DOHH2 (cell line): ENCODE data around the gene GSTO1.

Experiments used
- H3F3A ChIP-seq: fragments of 200-600 bp; sonication (generic), shearing (Covaris generic); 2 replicates; pipeline ENCODE4 v1.6.0; 2016; ENCODE audit warnings: antibody characterized with exemption, mild to moderate bottlenecking; ENCODE audit not compliant: control insufficient read depth, insufficient read depth
- H3K27ac ChIP-seq: fragments of 200-600 bp; sonication (generic); 2 replicates; pipeline ENCODE4 v1.5.1; 2014; ENCODE audit warnings: low read depth, mild to moderate bottlenecking, low read length, moderate library complexity
- H3K27me3 ChIP-seq: fragments of 200-600 bp; sonication (generic); 2 replicates; pipeline ENCODE4 v1.6.1; 2014; ENCODE audit warnings: mild to moderate bottlenecking, low read length, mixed read lengths; ENCODE audit not compliant: control insufficient read depth
- H3K36me3 ChIP-seq: fragments of 200-600 bp; sonication (generic); 2 replicates; pipeline ENCODE4 v1.6.1; 2014; ENCODE audit warnings: mild to moderate bottlenecking, low read length, moderate library complexity, mixed read lengths; ENCODE audit not compliant: control insufficient read depth
- H3K4me1 ChIP-seq: fragments of 200-600 bp; sonication (generic); 2 replicates; pipeline ENCODE4 v1.6.1; 2014; ENCODE audit warnings: mild to moderate bottlenecking, low read length, mixed read lengths; ENCODE audit not compliant: control insufficient read depth
- H3K4me2 ChIP-seq: fragments of 200-600 bp; sonication (generic); 2 replicates; pipeline ENCODE4 v1.6.0; 2014; ENCODE audit warnings: mild to moderate bottlenecking, low read length, moderate library complexity
- H3K4me3 ChIP-seq: fragments of 200-600 bp; sonication (generic); 2 replicates; pipeline ENCODE4 v1.5.1; 2014; ENCODE audit warnings: mild to moderate bottlenecking, low read length, mixed read lengths
- H3K79me2 ChIP-seq: fragments of 200-600 bp; sonication (generic); 2 replicates; pipeline ENCODE4 v1.6.1; 2014; ENCODE audit warnings: mild to moderate bottlenecking, low read length, mixed read lengths; ENCODE audit not compliant: control insufficient read depth
- H3K9me2 ChIP-seq: fragments of 200-600 bp; sonication (generic); replicated peaks from 2 replicates; pipeline ENCODE4 v1.6.1; 2014; ENCODE audit warnings: mild to moderate bottlenecking, low read length, mixed read lengths; ENCODE audit not compliant: control insufficient read depth
- H3K9me3 ChIP-seq: fragments of 200-600 bp; sonication (generic); 2 replicates; pipeline ENCODE4 v1.6.1; 2014; ENCODE audit warnings: antibody characterized with exemption, low read length, mixed read lengths; ENCODE audit not compliant: control insufficient read depth, insufficient read depth
- H4K20me1 ChIP-seq: fragments of 200-600 bp; sonication (generic); 2 replicates; pipeline ENCODE4 v1.6.0; 2014; ENCODE audit warnings: low read depth, mild to moderate bottlenecking, antibody characterized with exemption, low read length, moderate library complexity; ENCODE audit not compliant: control insufficient read depth, insufficient read depth
- CTCF ChIP-seq: fragments of 200-600 bp; sonication (generic); IDR thresholded peaks from one replicate; pipeline ENCODE4 v1.5.1; 2014; ENCODE audit warnings: antibody characterized with exemption, mild to moderate bottlenecking, low read depth, low read length; ENCODE audit not compliant: poor library complexity, severe bottlenecking
- EZH2phosphoT487 ChIP-seq: fragments of 200-600 bp; sonication (generic); IDR thresholded peaks from 2 replicates; pipeline ENCODE4 v1.6.1; 2017; ENCODE audit warnings: borderline replicate concordance, mild to moderate bottlenecking, antibody characterized with exemption, low read length, moderate library complexity, mixed read lengths

The GSTO1 gene

GRCh38 chr10:104297697-104298660 lies 43.3 kb downstream of the GSTO1 start:
- no peaks in the 10 kb centered on the region for H3K4me1 ChIP-seq
- no peaks in the 10 kb centered on the region for H3K36me3 ChIP-seq
- no peak overlapping the region for H3K4me3 ChIP-seq
- no peak overlapping the region for H3K4me2 ChIP-seq
- TF ChIP-seq EZH2phosphoT487 (no peak), CTCF (peak; percentile 72)
- no peaks in the 10 kb centered on the region for H3K9me3 ChIP-seq
- H3K27me3 ChIP-seq = peaks cover 26% of the 10 kb centered on the region
- no peaks in the 10 kb centered on the region for H3K79me2 ChIP-seq
- H4K20me1 ChIP-seq = no peaks in the 10 kb centered on the region
- no peaks in the 10 kb centered on the region for H3F3A ChIP-seq
- no peaks in the 10 kb centered on the region for H3K9me2 ChIP-seq
- H3K27ac ChIP-seq = no peak overlapping the region

- Histone ChIP-seq H3K4me2 (no peak overlapping the region), H3K27ac (no peak overlapping the region)
Measured at GRCh38 chr10:104299031-104299904, 44.6 kb downstream of the GSTO1 start.

More at GRCh38 chr10:104299031-104299904, 44.6 kb downstream of the GSTO1 start:
- no peaks in the 10 kb centered on the region for H4K20me1 ChIP-seq
- no peak overlapping the region for H3K4me3 ChIP-seq
- no peaks in the 10 kb centered on the region for H3F3A ChIP-seq
- no peaks in the 10 kb centered on the region for H3K36me3 ChIP-seq
- H3K4me1 ChIP-seq = no peaks in the 10 kb centered on the region
- no peaks in the 10 kb centered on the region for H3K9me3 ChIP-seq
- no peak for TF ChIP-seq EZH2phosphoT487
- no peak for TF ChIP-seq CTCF
- no peaks in the 10 kb centered on the region for H3K79me2 ChIP-seq
- H3K9me2 ChIP-seq = no peaks in the 10 kb centered on the region
- peaks cover 26% of the 10 kb centered on the region for H3K27me3 ChIP-seq
